SH-SY5Y (cell line): Measurements from ENCODE around the gene RSKR.

Source experiments
- GATA2 ChIP-seq: IDR thresholded peaks from 2 replicates; pipeline ENCODE4 v1.6.1; 2011; ENCODE audit warnings: mild to moderate bottlenecking, low read depth, low read length
- GATA3 ChIP-seq: IDR thresholded peaks from 2 replicates; pipeline ENCODE4 v1.6.1; 2011; ENCODE audit warnings: low read depth, mild to moderate bottlenecking, low read length, moderate library complexity

DNA sequence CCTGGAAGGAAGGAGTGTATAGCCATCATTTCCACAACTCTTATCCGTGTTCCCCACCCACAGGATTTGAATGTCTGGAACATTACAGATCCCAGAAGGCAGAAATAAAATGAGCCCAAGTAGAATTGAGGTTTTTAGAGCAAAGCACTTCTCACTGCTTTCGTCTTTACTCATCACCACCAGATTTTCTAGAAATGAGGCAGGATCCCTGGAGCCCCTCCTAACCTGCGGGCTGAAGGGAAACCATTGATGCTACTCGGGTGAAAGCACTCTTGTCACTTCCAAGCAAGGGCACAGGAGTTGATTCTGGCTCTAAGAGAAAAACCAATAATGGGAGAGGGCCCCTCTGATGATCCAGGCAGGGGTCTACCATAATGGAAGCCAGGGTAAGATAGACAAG lies 34.5 kb downstream of the RSKR start:
- no peak for TF ChIP-seq GATA3
- TF ChIP-seq GATA2: no peak
